ENCODE data around the gene BSPRY.

- TF ChIP-seq CTCF (IDR thresholded peaks at IDR 0.05) (no peak), POLR2AphosphoS5 (IDR thresholded peaks at IDR 0.05; ENCODE audit: low read depth, low read length) (no peak)
These were observed 24.5 kb downstream of the BSPRY start for GRCh38 chr9:113373676-113374392.
